ENCODE results near the gene LARP1. TPM values are rescaled to one million over a fixed set of nuclear protein-coding genes. Genes with fewer than 3 reads are reported as not detected.
"Not testable (repeated sequence)": the region's sequence is repeated elsewhere in the genome, so short reads cannot be mapped to it uniquely, and the experiment has no call there.

Gene LARP1
- total RNA-seq, 3 donors from 2014 or later: 64.0 to 123 (median 73.7) TPM

DNA sequence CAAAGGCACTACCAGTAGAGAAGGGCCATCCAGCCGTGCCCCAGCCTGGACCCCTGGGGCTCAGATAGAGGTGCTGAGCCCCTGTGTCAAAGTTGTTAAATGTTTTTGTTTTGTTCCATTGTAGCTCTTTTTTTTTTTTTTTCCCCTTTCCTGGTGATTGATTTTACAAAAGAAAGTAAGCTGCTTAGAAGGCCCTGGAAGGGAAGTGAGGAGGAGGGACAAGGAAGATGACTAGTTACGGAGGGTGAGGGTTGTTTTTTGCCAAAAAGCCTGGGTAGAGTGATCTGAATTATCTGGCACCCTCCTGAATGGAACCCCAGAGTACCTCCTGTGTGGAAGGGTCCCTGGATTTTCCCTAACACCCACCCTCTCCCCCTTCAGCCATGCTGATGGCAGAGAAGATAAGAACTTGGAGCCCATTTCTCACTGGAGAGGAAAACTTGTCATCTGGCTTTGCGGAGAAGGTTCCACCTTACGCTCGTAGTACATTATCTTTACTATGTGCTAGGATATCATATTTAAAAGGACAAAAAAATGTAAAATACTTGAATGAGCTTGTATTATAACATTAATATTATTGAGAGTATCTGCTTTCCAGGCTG is 61.8 kb downstream of the LARP1 start:
- Histone ChIP-seq H3K27me3 (no peaks in the 10 kb centered on the region), H3K36me3 (peaks cover 5% of the 10 kb centered on the region), H3K4me3 (no peak overlapping the region), H3K27ac (peak overlapping the region in 1 of 2 donors; percentile 29), H3K9me3 (no peaks in the 10 kb centered on the region), H3K4me1 (no peaks in the 10 kb centered on the region)
- no peak for DNase-seq (ENCODE audit: low spot score in 2 of 2)
- intact Hi-C loops (cut with DNase I; ENCODE audit: low total_unique reads): no loop called here
- TF ChIP-seq POLR2A (IDR thresholded peaks at IDR 0.05): no peak
- TF ChIP-seq, protein P1, sequence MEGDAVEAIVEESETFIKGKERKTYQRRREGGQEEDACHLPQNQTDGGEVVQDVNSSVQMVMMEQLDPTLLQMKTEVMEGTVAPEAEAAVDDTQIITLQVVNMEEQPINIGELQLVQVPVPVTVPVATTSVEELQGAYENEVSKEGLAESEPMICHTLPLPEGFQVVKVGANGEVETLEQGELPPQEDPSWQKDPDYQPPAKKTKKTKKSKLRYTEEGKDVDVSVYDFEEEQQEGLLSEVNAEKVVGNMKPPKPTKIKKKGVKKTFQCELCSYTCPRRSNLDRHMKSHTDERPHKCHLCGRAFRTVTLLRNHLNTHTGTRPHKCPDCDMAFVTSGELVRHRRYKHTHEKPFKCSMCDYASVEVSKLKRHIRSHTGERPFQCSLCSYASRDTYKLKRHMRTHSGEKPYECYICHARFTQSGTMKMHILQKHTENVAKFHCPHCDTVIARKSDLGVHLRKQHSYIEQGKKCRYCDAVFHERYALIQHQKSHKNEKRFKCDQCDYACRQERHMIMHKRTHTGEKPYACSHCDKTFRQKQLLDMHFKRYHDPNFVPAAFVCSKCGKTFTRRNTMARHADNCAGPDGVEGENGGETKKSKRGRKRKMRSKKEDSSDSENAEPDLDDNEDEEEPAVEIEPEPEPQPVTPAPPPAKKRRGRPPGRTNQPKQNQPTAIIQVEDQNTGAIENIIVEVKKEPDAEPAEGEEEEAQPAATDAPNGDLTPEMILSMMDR (IDR thresholded peaks at IDR 0.05): no peak
- TF ChIP-seq POLR2AphosphoS5 (IDR thresholded peaks at IDR 0.05): no peak

DNA sequence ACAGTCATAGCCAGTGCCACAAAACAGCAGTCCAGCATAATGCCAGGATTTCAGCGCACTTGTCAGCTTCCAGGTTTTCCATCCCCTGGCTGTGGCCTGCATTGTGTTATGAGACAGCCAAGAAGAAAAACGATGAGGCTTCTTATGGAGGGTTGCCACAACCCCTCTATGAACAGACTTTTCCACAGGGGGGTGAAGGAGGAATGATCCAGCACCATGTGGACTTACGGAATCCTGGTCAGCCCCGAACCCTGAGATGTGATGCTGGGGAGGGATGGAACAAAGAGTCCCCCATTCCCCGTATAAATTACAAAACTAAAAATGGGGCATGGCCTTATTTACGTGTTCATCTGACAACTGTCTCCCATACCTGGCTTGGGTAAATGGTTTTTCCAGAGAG is 62.6 kb downstream of the LARP1 start:
- H3K4me1 ChIP-seq: no peaks in the 10 kb centered on the region
- DNase-seq (ENCODE audit: low spot score in 2 of 2): no peak
- peaks cover 5% of the 10 kb centered on the region for H3K36me3 ChIP-seq
- TF ChIP-seq, protein P1 (IDR thresholded peaks at IDR 0.05): no peak
- TF ChIP-seq POLR2AphosphoS5 (IDR thresholded peaks at IDR 0.05) (no peak), POLR2A (IDR thresholded peaks at IDR 0.05) (no peak)
- H3K27me3 ChIP-seq: no peaks in the 10 kb centered on the region
- H3K27ac ChIP-seq: no peak overlapping the region
- H3K9me3 ChIP-seq: no peaks in the 10 kb centered on the region
- intact Hi-C loops (cut with DNase I; ENCODE audit: low total_unique reads): no loop called here
- no peak overlapping the region for H3K4me3 ChIP-seq

DNA sequence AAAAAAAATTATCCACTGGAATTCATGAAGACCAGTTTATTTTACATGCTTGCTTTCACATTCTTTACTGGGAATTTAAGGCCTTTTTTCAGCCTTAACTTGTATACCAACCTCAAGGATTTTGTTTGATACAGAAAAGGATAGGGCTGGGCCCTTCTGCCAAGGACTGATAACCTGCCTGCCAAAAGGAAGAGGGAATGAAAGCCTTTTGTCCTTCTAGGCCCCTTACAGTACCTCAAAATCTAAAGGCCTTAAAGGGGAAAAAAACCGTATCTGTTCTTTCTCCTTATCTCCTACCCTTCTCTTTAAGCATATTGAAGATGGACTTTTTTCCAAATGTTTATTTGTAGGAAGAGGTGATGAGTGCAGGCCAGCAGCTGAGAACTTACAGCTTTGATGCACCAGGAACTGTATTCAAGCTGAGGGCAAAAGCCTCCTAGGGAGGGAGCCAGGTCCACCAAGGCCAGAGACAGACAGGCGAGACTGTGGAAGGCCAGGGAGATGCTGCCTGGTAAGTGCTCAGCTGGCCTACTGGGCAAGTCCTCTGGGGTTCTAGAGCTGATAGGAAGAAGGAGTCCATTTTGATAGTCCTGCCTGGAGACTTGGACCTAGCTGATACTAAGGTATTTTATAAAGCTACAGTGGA is 63.4 kb downstream of the LARP1 start:
- DNase-seq (ENCODE audit: low spot score in 2 of 2): no peak
- no peaks in the 10 kb centered on the region for H3K27me3 ChIP-seq
- peaks cover 5% of the 10 kb centered on the region for H3K36me3 ChIP-seq
- TF ChIP-seq, protein P1 (IDR thresholded peaks at IDR 0.05): no peak
- no peak for TF ChIP-seq POLR2A (IDR thresholded peaks at IDR 0.05)
- no peak for TF ChIP-seq POLR2AphosphoS5 (IDR thresholded peaks at IDR 0.05)
- H3K9me3 ChIP-seq: no peaks in the 10 kb centered on the region
- intact Hi-C loops (cut with DNase I; ENCODE audit: low total_unique reads): no loop called here
- no peaks in the 10 kb centered on the region for H3K4me1 ChIP-seq
- no peak overlapping the region for H3K4me3 ChIP-seq
- peak overlapping the region in 1 of 2 donors; percentile 29 for H3K27ac ChIP-seq

DNA sequence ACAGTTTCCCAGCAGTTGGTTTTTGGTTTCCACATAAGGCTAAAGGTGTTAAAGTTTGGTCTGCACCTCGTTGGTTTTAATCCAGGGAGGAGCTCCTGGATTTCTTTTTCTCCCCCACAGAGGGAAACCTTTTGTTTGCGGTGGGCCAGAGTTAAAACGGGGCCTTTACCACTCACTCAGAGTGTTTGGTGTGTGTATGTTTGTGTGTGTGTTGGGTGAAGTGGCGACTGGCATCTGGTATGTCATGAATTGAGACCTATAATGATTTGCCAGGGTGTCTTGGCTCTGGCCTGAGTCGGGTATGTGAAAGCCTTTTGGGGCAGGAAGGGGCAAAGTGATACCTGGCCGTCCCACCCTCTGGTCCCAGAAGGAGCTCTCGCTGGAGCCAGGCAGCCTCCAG is 64.4 kb downstream of the LARP1 start:
- Histone ChIP-seq H3K27me3 (no peaks in the 10 kb centered on the region), H3K4me3 (no peak overlapping the region), H3K36me3 (peaks cover 5% of the 10 kb centered on the region), H3K27ac (peak overlapping the region in 1 of 2 donors; percentile 36), H3K4me1 (no peaks in the 10 kb centered on the region), H3K9me3 (no peaks in the 10 kb centered on the region)
- TF ChIP-seq, protein P1 (IDR thresholded peaks at IDR 0.05): no peak
- TF ChIP-seq POLR2AphosphoS5 (IDR thresholded peaks at IDR 0.05): no peak
- no peak for TF ChIP-seq POLR2A (IDR thresholded peaks at IDR 0.05)
- intact Hi-C loops (cut with DNase I; ENCODE audit: low total_unique reads): no loop called here
- DNase-seq (ENCODE audit: low spot score in 2 of 2): no peak

DNA sequence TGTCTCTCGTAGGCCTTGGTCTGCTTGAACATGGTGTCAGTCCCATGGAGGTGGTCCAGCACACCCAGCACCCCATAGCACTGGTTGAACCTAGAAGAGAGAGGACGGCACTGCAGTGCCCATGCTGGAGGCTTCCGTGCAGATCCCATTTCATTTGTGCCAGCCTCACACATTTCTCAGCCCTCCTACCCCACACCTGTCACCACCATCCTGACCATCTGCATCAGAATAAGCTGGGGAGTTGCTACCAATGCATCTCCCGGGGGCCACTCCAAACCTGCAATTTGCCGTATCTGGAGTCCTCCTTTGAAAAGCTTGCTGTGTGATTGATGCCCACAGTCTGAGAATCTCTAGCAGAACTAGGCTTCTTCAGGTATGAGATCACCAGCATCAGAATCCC is 65.2 kb downstream of the LARP1 start:
- no peak overlapping the region for H3K27ac ChIP-seq
- peaks cover 5% of the 10 kb centered on the region for H3K36me3 ChIP-seq
- no peak for DNase-seq (ENCODE audit: low spot score in 2 of 2)
- no peak overlapping the region for H3K4me3 ChIP-seq
- TF ChIP-seq POLR2AphosphoS5 (IDR thresholded peaks at IDR 0.05): no peak
- TF ChIP-seq, protein P1 (IDR thresholded peaks at IDR 0.05): no peak
- TF ChIP-seq POLR2A (IDR thresholded peaks at IDR 0.05): no peak
- H3K4me1 ChIP-seq: no peaks in the 10 kb centered on the region
- H3K9me3 ChIP-seq: no peaks in the 10 kb centered on the region
- intact Hi-C loops (cut with DNase I; ENCODE audit: low total_unique reads): no loop called here
- no peaks in the 10 kb centered on the region for H3K27me3 ChIP-seq

DNA sequence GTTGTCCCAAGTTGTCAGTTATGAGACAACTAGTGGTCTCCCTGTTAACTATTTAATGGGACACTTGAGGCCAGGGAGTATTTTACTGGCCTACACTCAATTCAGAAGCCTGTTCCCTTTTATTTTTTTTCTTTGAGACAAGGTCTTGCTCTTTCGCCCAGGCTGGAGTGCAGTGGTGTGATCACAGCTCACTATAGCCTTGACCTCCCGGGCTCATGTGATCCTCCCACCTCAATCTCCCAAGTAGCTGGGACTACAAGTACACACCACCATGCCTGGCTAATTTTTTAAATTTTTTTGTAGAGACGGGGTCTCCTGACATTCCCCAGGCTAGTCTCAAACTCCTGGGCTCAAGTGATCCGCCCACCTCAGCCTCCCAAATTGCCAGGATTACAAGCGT is 67.7 kb downstream of the LARP1 start:
- H3K36me3 ChIP-seq; DNase-seq (ENCODE audit: low spot score in 2 of 2); H3K9me3 ChIP-seq; H3K4me1 ChIP-seq; H3K4me3 ChIP-seq; H3K27me3 ChIP-seq; intact Hi-C loops (cut with DNase I; ENCODE audit: low total_unique reads): not testable (repeated sequence)
- peak overlapping the region in 1 of 2 donors; percentile 8 for H3K27ac ChIP-seq
